ENCODE measurements around the gene HLA-G. TPM values are rescaled to one million over a fixed set of nuclear protein-coding genes. Genes with fewer than 3 reads are reported as not detected.

Gene HLA-G
- total and polyA plus RNA-seq, 9 of the 15 experiments (the other 6 are each of a cell fraction or from before 2014, with no cell fraction given): 0.13 TPM; not detected in 8

GRCh38 chr6:29865631-29866030 lies 38.0 kb downstream of the HLA-G start (continued):
- TF ChIP-seq, protein P1, sequence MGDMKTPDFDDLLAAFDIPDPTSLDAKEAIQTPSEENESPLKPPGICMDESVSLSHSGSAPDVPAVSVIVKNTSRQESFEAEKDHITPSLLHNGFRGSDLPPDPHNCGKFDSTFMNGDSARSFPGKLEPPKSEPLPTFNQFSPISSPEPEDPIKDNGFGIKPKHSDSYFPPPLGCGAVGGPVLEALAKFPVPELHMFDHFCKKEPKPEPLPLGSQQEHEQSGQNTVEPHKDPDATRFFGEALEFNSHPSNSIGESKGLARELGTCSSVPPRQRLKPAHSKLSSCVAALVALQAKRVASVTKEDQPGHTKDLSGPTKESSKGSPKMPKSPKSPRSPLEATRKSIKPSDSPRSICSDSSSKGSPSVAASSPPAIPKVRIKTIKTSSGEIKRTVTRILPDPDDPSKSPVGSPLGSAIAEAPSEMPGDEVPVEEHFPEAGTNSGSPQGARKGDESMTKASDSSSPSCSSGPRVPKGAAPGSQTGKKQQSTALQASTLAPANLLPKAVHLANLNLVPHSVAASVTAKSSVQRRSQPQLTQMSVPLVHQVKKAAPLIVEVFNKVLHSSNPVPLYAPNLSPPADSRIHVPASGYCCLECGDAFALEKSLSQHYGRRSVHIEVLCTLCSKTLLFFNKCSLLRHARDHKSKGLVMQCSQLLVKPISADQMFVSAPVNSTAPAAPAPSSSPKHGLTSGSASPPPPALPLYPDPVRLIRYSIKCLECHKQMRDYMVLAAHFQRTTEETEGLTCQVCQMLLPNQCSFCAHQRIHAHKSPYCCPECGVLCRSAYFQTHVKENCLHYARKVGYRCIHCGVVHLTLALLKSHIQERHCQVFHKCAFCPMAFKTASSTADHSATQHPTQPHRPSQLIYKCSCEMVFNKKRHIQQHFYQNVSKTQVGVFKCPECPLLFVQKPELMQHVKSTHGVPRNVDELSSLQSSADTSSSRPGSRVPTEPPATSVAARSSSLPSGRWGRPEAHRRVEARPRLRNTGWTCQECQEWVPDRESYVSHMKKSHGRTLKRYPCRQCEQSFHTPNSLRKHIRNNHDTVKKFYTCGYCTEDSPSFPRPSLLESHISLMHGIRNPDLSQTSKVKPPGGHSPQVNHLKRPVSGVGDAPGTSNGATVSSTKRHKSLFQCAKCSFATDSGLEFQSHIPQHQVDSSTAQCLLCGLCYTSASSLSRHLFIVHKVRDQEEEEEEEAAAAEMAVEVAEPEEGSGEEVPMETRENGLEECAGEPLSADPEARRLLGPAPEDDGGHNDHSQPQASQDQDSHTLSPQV (IDR thresholded peaks at IDR 0.05): no peak

- no peaks in the 10 kb centered on the region for H3K9me1 ChIP-seq (ENCODE audit: control insufficient read depth, insufficient read depth, low read length)
- FAIRE-seq: no peak
- no peaks in the 10 kb centered on the region for H3K4me1 ChIP-seq (replicated peaks in 1 of 2; ENCODE audit: control insufficient read depth in 2 of 2, insufficient read depth in 2 of 2, low read length in 2 of 2)
- POLR2A ChIA-PET: no interaction called here
- H3K9me3 ChIP-seq (replicated peaks; ENCODE audit: control insufficient read depth, insufficient read depth, low read depth, low read length): no peaks in the 10 kb centered on the region
- no peak overlapping the region for H2AFZ ChIP-seq (ENCODE audit: low read depth, low read length)
- intact Hi-C loops (cut with micrococcal nuclease): no loop called here
- no peak for ATAC-seq
- peaks cover 9 to 30% of the 10 kb centered on the region in 2 experiments for H3K27me3 ChIP-seq (ENCODE audit: control insufficient read depth in 2 of 2, insufficient read depth in 2 of 2, low read length in 2 of 2)
- TF ChIP-seq ETV6 (IDR thresholded peaks at IDR 0.05; ENCODE audit: borderline replicate concordance in 1 of 2, low read depth in 2 of 2, low read length in 1 of 2): no peak
- TF ChIP-seq ETV6 (CRISPR knock-in tag; IDR thresholded peaks at IDR 0.05; ENCODE audit: borderline replicate concordance): no peak
- TF ChIP-seq RFX1 (IDR thresholded peaks at IDR 0.05): peak; percentile 73
- no peak overlapping the region for H3K4me2 ChIP-seq (ENCODE audit: insufficient read depth, low read length)
- H4K20me1 ChIP-seq (replicated peaks; ENCODE audit: control insufficient read depth, insufficient read depth, low read length): no peaks in the 10 kb centered on the region
- H3K9ac ChIP-seq (ENCODE audit: insufficient read depth in 1 of 2, low read depth in 2 of 2, low read length in 2 of 2): no peak overlapping the region
- CTCF ChIA-PET (ENCODE audit: low intra/inter-chr PET ratio): no interaction called here
- no peak for DNase-seq (ENCODE audit: extremely low read depth in 1 of 4, low spot score in 3 of 4)
- 0% methylated on average over 2 of the region's 2 CpGs for WGBS (ENCODE audit: insufficient coverage, low coverage, missing lambda C conversion rate)
- no peak overlapping the region for H3K27ac ChIP-seq (ENCODE audit: extremely low read depth, low read depth, low read length)
- in situ Hi-C loops (cut with MboI): no loop called here
- H3K79me2 ChIP-seq (ENCODE audit: control insufficient read depth, insufficient read depth, low read length): no peaks in the 10 kb centered on the region
- no TSS peak for BruUV-seq (replicated peaks)
- H3K36me3 ChIP-seq (ENCODE audit: control insufficient read depth, insufficient read depth, low read length): no peaks in the 10 kb centered on the region
- no peak overlapping the region for H3K4me3 ChIP-seq
These were observed 42.5 kb downstream of the HLA-G start for GRCh38 chr6:29870104-29870503.
